Pancreas (tissue), 10 donors: Measurements from ENCODE around the gene ITPR1. TPM values are rescaled to one million over a fixed set of nuclear protein-coding genes. Genes with fewer than 3 reads are reported as not detected.
"Not testable (repeated sequence)": the region's sequence is repeated elsewhere in the genome, so short reads cannot be mapped to it uniquely, and the experiment has no call there.

ENCODE experiments used
- ATAC-seq, 4 donors: fragments of 200-7000 bp; cut with Tn5 transposase; one replicate each; pipeline versions ENCODE4 v1.8.0 to v1.9.1; 2020; ENCODE audit warnings: mild to moderate bottlenecking in 4 of 4, moderate library complexity in 4 of 4
- DNase-seq, 6 donors: peaks; one replicate each; pipeline ENCODE4 v3.0.0-alpha.2; 2020
- FAIRE-seq: peaks from 2 replicates; lab custom pipeline; 2012; peaks lifted over from hg19 to GRCh38; lab: Jason Lieb, UNC
- H3K27ac ChIP-seq, 4 donors: fragments of 200-600 bp; sonication (generic); 1 replicate in 3 of 4; 2 replicates in 1 of 4; pipeline versions ENCODE4 v1.5.0 to v1.8.0; 2020
- H3K27me3 ChIP-seq, 4 donors: fragments of 200-600 bp; one replicate each; pipeline ENCODE4 v1.8.0; 2021
- H3K36me3 ChIP-seq, 3 donors: fragments of 200-600 bp; sonication (generic) in 1 of 3; one replicate each; pipeline versions ENCODE4 v1.5.0 to v1.8.0; 2020 to 2021
- H3K4me1 ChIP-seq, 3 donors: fragments of 200-600 bp; one replicate each; pipeline ENCODE4 v1.8.0; 2021
- H3K4me3 ChIP-seq, 4 donors: fragments of 200-600 bp; sonication (generic) in 2 of 4; one replicate each; pipeline versions ENCODE4 v1.5.0 to v1.8.0; 2020 to 2021
- H3K9me3 ChIP-seq, 4 donors: fragments of 200-600 bp; one replicate each; pipeline ENCODE4 v1.8.0; 2021
- WGBS, 2 donors: extraction: QIAGEN DNeasy Blood & Tissue Kit; methylation state at CpG; one replicate each; pipeline ENCODE4 v1.1.7; 2013; 5-methylcytosine and 5-hydroxymethylcytosine counted together
- intact Hi-C, 3 donors: fragments of 100-400 bp; cut with DNase I; formaldehyde crosslinking; loops; one replicate each; pipeline versions ENCODE4 v1.11.1 to v1.14.2; 2022
- polyA plus RNA-seq, 2 donors: library from polyadenylated mRNA; stranded (reverse); fragments of 200-250 nt; gene quantifications; one replicate each; pipeline ENCODE4 v1.2.3, GENCODE V29; 2013
- total RNA-seq, 6 donors: library from RNA; stranded (reverse); fragmentation: NEBNext Ultra II Directional in 4 of 6; extraction: Animal tissue kit (Norgen Biotek cat#: 25700) in 4 of 6; gene quantifications; one replicate each; pipeline versions ENCODE4 v1.2.1 to v1.2.4, GENCODE V29; 2021 to 2023
- TF ChIP-seq, protein P1 (sequence below), 4 donors: fragments of 200-600 bp; sonication (generic) in 3 of 4; IDR thresholded peaks; one replicate each; pipeline versions ENCODE4 v1.5.0 to v1.8.0; 2021; ENCODE audit warnings: antibody characterized with exemption in 4 of 4
- donor health status: healthy with polysubstance abuse.
- donor health status: DM: no; HTN: no; CAD: no; lungs with moderate emphysema.
- donor health status: DM: no; HTN: no; CAD: no.
- donor health status: control.
- donor health status: control.
- donor health status: Bipolar disorder and iron deficiency.
- donor health status: DM: yes; HTN: yes; CAD: no.
- donor health status: DM: no; HTN: no; CAD: no.
- donor health status: DM: no; HTN: no; CAD: no.
- donor health status: DM: yes; HTN: yes; CAD: no.

ITPR1 gene
- total and polyA plus RNA-seq, 8 donors = 4.5 to 19.1 (median 10.1) TPM

DNA sequence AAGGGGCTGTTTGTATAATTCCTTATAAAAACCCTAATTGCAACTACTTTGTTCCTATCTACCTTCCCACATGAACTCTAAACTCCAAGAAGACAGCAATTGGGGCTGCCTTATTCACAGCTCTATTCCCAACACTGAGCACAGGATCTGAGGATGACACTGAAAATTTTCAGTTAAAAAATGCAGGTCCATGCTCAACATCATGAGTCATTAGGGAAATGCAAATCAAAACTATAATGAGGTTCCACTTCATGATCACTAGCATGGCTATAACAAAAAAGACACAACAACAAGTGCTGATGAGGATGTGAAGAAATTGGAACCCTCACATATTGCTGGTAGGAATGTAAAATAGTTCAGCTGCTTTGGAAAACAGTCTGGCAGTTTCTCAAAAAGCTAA, 39.0 kb upstream of the ITPR1 start:
- intact Hi-C loops = no loop called here

DNA sequence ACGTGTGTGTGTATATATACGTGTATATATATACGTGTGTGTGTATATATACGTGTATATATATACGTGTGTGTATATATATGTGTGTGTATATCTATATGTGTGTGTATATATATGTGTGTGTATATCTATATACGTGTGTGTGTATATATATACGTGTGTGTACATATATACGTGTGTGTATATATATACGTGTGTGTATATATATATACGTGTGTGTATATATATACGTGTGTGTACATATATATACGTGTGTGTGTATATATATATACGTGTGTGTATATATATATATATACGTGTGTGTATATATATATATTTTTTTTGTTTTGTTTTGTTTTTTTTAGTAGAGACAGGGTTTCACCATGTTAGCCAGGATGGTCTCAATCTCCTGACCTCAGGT, 36.4 kb upstream of the ITPR1 start:
- H3K4me1 ChIP-seq, ATAC-seq, intact Hi-C loops, H3K4me3 ChIP-seq, H3K27ac ChIP-seq, H3K36me3 ChIP-seq, H3K27me3 ChIP-seq, DNase-seq, H3K9me3 ChIP-seq: not testable (repeated sequence)
- 87 to 94% methylated on average over 14 of the region's 14 CpGs for WGBS, 2 donors
- peak; percentile 98 for FAIRE-seq

More for the DNA sequence above, 39.0 kb upstream of the ITPR1 start:
- Histone ChIP-seq H3K9me3 (no peaks in the 10 kb centered on the region), H3K4me1 (no peaks in the 10 kb centered on the region), H3K4me3 (no peak overlapping the region), H3K36me3 (no peaks in the 10 kb centered on the region), H3K27ac (no peak overlapping the region), H3K27me3 (no peaks in the 10 kb centered on the region)
- TF ChIP-seq, protein P1, sequence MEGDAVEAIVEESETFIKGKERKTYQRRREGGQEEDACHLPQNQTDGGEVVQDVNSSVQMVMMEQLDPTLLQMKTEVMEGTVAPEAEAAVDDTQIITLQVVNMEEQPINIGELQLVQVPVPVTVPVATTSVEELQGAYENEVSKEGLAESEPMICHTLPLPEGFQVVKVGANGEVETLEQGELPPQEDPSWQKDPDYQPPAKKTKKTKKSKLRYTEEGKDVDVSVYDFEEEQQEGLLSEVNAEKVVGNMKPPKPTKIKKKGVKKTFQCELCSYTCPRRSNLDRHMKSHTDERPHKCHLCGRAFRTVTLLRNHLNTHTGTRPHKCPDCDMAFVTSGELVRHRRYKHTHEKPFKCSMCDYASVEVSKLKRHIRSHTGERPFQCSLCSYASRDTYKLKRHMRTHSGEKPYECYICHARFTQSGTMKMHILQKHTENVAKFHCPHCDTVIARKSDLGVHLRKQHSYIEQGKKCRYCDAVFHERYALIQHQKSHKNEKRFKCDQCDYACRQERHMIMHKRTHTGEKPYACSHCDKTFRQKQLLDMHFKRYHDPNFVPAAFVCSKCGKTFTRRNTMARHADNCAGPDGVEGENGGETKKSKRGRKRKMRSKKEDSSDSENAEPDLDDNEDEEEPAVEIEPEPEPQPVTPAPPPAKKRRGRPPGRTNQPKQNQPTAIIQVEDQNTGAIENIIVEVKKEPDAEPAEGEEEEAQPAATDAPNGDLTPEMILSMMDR (IDR thresholded peaks at IDR 0.05) = no peak
- ATAC-seq (no peak), FAIRE-seq (no peak), DNase-seq (no peak)

DNA sequence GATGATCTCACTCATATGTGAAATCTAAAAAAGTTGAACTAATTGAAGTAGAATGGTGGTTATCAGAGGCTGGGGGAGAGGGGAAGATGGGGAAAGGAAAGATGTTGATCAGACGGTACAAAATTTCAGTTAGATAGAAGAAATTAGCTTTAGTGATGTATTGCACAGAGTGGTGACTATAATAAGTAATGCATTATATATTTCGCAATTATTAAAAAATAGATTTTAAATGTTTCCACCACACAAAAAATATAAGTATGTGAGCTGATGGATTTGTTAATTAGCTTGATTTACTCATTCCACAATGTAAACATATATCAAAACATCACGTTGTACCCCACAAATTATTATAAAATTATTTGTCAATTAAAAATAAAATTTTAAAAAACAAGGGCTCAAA, 34.2 kb upstream of the ITPR1 start:
- H3K4me3 ChIP-seq = no peak overlapping the region
- no peaks in the 10 kb centered on the region for H3K4me1 ChIP-seq
- FAIRE-seq (no peak), DNase-seq (no peak), ATAC-seq (no peak)
- TF ChIP-seq, protein P1 (IDR thresholded peaks at IDR 0.05) = no peak
- no peaks in the 10 kb centered on the region for H3K9me3 ChIP-seq
- WGBS, 2 donors = 87 to 89% methylated on average over 3 of the region's 3 CpGs
- no peaks in the 10 kb centered on the region for H3K36me3 ChIP-seq
- intact Hi-C loops = no loop called here
- H3K27ac ChIP-seq = no peak overlapping the region
- H3K27me3 ChIP-seq = no peaks in the 10 kb centered on the region

- WGBS, 2 donors = 82 to 88% methylated on average over 4 of the region's 4 CpGs
- intact Hi-C loops = no loop called here
- ATAC-seq = no peak
Measured at GRCh38 chr3:4460334-4460733, 32.8 kb upstream of the ITPR1 start.

GRCh38 chr3:4461468-4462090, 31.6 kb upstream of the ITPR1 start:
- no peaks in the 10 kb centered on the region for H3K9me3 ChIP-seq
- TF ChIP-seq, protein P1 (IDR thresholded peaks at IDR 0.05) = no peak
- FAIRE-seq (no peak), ATAC-seq (no peak), DNase-seq (no peak)
- peaks cover 0 to 8% (median 0%) of the 10 kb centered on the region in 3 donors for H3K4me1 ChIP-seq
- H3K27me3 ChIP-seq = no peaks in the 10 kb centered on the region
- WGBS, 2 donors = 34 to 37% methylated on average over 2 of the region's 2 CpGs
- H3K27ac ChIP-seq = no peak overlapping the region
- intact Hi-C loops = no loop called here
- no peaks in the 10 kb centered on the region for H3K36me3 ChIP-seq
- H3K4me3 ChIP-seq = no peak overlapping the region

More at GRCh38 chr3:4460334-4460733, 32.8 kb upstream of the ITPR1 start:
- TF ChIP-seq, protein P1 (IDR thresholded peaks at IDR 0.05) = no peak
- DNase-seq (no peak), FAIRE-seq (no peak)
- Histone ChIP-seq H3K36me3 (no peaks in the 10 kb centered on the region), H3K27me3 (no peaks in the 10 kb centered on the region), H3K4me3 (no peak overlapping the region), H3K27ac (no peak overlapping the region), H3K9me3 (no peaks in the 10 kb centered on the region), H3K4me1 (no peaks in the 10 kb centered on the region)
